A549 treated with GW870086 at 1 μM for 4 hours (cell line): ENCODE measurements around the gene ATXN7L2. TPM values are rescaled to one million over a fixed set of nuclear protein-coding genes. Genes with fewer than 3 reads are reported as not detected.

ENCODE experiments used
- total RNA-seq: library from RNA; stranded (reverse); fragments of 200-300 nt; extraction: Qiagen RNA extraction; gene quantifications from 5 replicates; pipeline ENCODE4 v1.2.3, GENCODE V29; 2022; ENCODE audit warnings: low read depth

Gene ATXN7L2, protein sequence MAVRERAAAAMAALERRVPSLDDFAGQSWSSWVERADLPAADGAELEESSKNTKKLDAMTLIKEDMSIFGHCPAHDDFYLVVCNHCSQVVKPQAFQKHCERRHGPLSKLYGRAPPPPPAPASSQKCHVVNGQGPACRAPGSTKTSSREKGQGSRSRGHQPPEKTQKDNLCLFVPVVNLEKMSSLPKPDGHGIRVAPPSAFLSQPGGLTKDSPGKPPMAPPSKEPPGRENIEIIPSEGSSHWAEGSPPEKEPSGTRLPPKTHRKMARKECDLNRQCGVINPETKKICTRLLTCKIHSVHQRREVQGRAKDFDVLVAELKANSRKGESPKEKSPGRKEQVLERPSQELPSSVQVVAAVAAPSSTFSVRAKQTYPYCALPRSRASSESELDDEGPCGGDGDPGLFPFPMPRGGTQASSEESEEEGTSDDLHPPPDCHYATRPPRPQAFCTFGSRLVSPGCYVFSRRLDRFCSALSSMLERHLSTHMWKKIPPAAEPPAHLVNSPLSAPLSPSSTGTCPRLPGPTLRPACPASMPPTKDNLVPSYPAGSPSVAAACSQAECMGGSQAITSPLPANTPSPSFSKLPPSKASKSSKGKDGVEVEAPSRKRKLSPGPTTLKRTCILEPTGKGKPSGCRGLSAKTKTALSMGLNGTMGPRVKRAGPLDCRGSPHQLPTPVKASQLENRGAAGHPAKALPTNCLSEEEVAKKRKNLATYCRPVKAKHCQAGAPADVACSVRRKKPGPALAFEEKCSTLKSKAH
- total RNA-seq, result 1.7 to 2.3 TPM (median 2.1 TPM) in 5 replicates

GRCh38 chr1:109483672-109484518, at the start of gene ATXN7L2:
ATXN7L2 (plus strand) TSS chr1:109483905; CDS start chr1:109483954, 49 bp downstream.

DNA sequence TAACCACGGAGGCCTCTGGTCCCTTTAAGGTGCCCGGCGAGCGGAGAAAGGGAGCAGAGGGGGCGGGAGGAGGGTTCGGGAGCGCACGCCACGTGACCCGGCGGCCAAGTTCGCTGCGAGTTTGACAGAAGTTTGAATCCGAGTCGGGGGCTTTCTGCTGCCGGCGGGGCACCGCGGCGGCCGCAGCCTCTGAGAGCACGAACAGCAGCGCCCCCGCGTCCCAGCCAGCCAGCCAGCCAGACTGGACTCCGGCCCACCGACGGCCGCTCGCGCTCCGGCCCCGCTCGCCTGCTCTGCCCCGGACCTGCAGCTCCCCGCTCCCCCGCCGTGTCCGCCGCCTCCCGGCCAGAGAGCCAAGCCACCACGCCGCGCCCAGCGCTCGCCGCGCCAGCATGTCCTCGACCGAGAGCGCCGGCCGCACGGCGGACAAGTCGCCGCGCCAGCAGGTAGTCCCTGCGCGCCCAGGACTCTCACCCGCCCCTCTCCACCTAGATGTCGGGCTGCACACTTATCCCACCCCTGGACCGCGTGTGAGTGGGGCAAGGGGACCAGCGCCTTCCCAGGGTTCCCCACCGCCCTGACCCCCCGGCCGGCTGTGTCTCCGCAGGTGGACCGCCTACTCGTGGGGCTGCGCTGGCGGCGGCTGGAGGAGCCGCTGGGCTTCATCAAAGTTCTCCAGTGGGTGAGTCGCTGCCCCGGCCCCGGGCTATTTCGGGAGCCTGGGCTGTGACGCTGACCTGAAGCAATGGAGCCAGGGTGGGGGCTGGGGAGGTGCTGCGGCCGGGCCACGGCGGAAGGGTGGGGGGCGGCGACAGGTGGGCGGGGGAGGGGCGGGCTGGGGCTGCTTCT, 17.0 kb upstream of the ATXN7L2 start, which contains the start of gene SYPL2:
Gene SYPL2, plus strand, starts transcription at position 95 of the 849 bp plus-strand sequence. Its CDS starts 298 bp downstream, at position 393.

GRCh38 chr1:109493805-109494539, 10.3 kb downstream of the ATXN7L2 start, which contains the start of gene CYB561D1:
CYB561D1 (plus strand) TSS chr1:109494094; CDS start chr1:109494140, 46 bp downstream.

GRCh38 chr1:109509176-109510134, 25.8 kb downstream of the ATXN7L2 start, which contains the start of gene AMIGO1:
AMIGO1 (minus strand) TSS chr1:109509727; CDS start chr1:109508912, 815 bp downstream.

DNA sequence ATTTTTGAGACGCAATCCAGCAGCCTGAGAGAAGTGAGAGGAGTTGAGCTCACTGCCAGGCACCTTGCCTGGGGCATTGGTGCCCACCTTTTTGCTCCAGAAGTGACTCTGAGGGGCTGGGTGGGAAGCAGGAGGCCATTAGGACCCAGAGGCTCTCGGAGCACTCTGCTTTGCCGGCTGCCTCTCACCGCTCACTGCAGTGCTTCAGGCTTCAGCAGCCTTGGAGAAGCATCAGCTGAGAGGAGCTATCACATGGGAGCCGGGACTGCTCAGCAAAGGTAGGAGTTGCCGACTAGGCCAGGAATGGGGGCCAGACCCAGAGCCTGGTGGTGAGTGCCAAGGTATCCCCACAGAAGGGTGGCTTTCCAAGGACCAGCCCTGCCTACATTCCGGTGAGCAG, 56.0 kb downstream of the ATXN7L2 start, which contains the start of gene GPR61:
Gene GPR61, plus strand, starts transcription at position 197 of the 400 bp plus-strand sequence. CDS start 3,151 bp downstream, outside the sequence.

Other genes with a start within 250 kb of the ATXN7L2 start
- gene CELSR2, start 234.4 kb upstream of the ATXN7L2 start, total RNA-seq, result 3.5 to 5.1 TPM (median 4.8 TPM) in 5 replicates
- gene PSRC1, start 200.8 kb upstream of the ATXN7L2 start, total RNA-seq, result 17.8 to 25.7 TPM (median 23.8 TPM) in 5 replicates
- gene MYBPHL, start 176.9 kb upstream of the ATXN7L2 start, total RNA-seq, result not detected in 5 replicates
- 3.3 to 4.6 TPM (median 4.0 TPM) in 5 replicates for gene SORT1, start 86.0 kb upstream of the ATXN7L2 start, total RNA-seq
- 107 to 114 TPM (median 110 TPM) in 5 replicates for gene PSMA5, start 57.5 kb upstream of the ATXN7L2 start, total RNA-seq
- 0.07 to 0.11 TPM (median 0.10 TPM) in 5 replicates for gene SYPL2, start 17.4 kb upstream of the ATXN7L2 start, total RNA-seq
- 4.0 to 5.1 TPM (median 4.4 TPM) in 5 replicates for gene CYB561D1, start 10.2 kb downstream of the ATXN7L2 start, total RNA-seq
- gene AMIGO1, start 25.8 kb downstream of the ATXN7L2 start, total RNA-seq, result 1.1 to 1.4 TPM (median 1.2 TPM) in 5 replicates
- gene GPR61, start 56.0 kb downstream of the ATXN7L2 start, total RNA-seq, result not detected in 5 replicates
- gene GNAI3, start 64.7 kb downstream of the ATXN7L2 start, total RNA-seq, result 4.4 to 5.7 TPM (median 5.1 TPM) in 5 replicates
- 0.14 to 0.26 TPM in 2 of 5 replicates, not detected in the others for gene GNAT2, start 135.7 kb downstream of the ATXN7L2 start, total RNA-seq
- gene AMPD2, start 135.9 kb downstream of the ATXN7L2 start, total RNA-seq, result 21.8 to 31.1 TPM (median 23.9 TPM) in 5 replicates
- gene GSTM4, start 172.2 kb downstream of the ATXN7L2 start, total RNA-seq, result 7.6 to 9.8 TPM (median 8.7 TPM) in 5 replicates
- gene GSTM2, start 184.2 kb downstream of the ATXN7L2 start, total RNA-seq, result 3.0 to 4.0 TPM (median 3.5 TPM) in 5 replicates
- not detected in 5 replicates for gene GSTM1, start 203.9 kb downstream of the ATXN7L2 start, total RNA-seq
- gene GSTM5, start 228.3 kb downstream of the ATXN7L2 start, total RNA-seq, result not detected in 5 replicates